Measurements from ENCODE around the gene BTNL9. TPM values are rescaled to one million over a fixed set of nuclear protein-coding genes. Genes with fewer than 3 reads are reported as not detected.

BTNL9 gene
- total RNA-seq, 3 donors from 2014 or later, result 1.2 to 12.7 (median 3.2) TPM

DNA sequence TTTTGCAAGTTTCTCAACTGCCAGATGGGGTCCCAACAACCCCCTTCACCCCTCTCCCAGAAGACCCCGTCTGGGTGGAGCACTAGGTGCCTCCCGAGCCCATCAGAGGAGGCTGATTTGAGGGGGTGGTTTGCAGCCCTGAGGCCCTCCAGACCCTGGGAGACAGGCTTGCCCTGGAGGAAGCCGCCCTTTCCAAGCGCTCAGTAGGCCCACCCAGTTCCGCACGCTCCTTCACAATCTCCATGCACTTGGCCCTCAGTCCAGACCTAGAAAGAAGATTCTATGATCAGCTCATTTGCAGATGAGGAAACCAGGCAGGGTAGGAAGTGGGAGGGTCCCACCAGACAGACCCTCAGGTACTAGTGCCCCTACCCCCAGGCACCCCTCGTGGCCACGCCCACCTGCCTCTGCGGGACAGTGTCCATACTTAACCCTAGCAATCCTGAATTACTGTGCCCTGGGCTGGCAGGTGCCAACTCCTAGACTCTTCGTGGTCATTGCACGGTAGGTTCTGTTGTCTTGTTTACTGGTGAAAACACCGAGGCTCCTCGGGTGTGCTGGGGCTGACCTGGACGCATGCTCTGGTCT lies 68.6 kb downstream of the BTNL9 start:
- Histone ChIP-seq H3K4me1 (ENCODE audit: low read depth) (no peaks in the 10 kb centered on the region), H3K9me3 (no peaks in the 10 kb centered on the region), H3K4me3 (no peak overlapping the region), H3K36me3 (ENCODE audit: low read depth) (no peaks in the 10 kb centered on the region)
- no peak for DNase-seq
- intact Hi-C loops (cut with DNase I, micrococcal nuclease), result no loop called here
- TF ChIP-seq, protein P1, sequence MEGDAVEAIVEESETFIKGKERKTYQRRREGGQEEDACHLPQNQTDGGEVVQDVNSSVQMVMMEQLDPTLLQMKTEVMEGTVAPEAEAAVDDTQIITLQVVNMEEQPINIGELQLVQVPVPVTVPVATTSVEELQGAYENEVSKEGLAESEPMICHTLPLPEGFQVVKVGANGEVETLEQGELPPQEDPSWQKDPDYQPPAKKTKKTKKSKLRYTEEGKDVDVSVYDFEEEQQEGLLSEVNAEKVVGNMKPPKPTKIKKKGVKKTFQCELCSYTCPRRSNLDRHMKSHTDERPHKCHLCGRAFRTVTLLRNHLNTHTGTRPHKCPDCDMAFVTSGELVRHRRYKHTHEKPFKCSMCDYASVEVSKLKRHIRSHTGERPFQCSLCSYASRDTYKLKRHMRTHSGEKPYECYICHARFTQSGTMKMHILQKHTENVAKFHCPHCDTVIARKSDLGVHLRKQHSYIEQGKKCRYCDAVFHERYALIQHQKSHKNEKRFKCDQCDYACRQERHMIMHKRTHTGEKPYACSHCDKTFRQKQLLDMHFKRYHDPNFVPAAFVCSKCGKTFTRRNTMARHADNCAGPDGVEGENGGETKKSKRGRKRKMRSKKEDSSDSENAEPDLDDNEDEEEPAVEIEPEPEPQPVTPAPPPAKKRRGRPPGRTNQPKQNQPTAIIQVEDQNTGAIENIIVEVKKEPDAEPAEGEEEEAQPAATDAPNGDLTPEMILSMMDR (IDR thresholded peaks at IDR 0.05), result no peak
- ATAC-seq, result no peak

DNA sequence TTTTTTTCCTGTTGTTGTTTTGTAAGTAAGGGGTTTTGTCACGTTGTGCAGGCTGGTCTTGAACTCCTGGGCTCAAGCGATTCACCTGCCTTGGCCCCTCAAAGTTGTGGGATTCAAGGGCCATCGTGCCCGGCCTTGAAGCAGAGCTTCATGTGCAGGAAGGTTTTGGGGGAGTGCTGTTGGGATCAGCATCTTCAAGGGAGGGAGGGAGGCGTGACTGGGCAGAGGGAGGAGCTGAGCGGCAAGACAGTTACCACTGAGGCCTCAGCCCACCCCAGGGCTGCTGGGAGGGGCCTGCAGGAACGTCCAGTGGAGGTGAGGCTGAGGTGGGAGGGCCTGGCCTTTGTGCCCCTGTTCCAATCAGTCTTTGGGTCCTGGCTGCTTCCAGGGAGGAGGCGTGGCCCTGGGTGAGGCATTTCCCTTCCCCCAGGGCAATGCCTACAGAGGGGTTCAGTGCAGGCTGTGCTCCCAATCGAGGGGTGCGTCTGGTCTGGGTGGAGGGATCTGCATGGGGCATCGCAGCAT lies 69.5 kb downstream of the BTNL9 start:
- H3K9me3 ChIP-seq, result no peaks in the 10 kb centered on the region
- H3K4me1 ChIP-seq (ENCODE audit: low read depth), result no peaks in the 10 kb centered on the region
- DNase-seq (no peak), ATAC-seq (no peak)
- intact Hi-C loops (cut with DNase I, micrococcal nuclease), result no loop called here
- H3K36me3 ChIP-seq (ENCODE audit: low read depth), result no peaks in the 10 kb centered on the region
- TF ChIP-seq, protein P1 (IDR thresholded peaks at IDR 0.05), result no peak
- H3K4me3 ChIP-seq, result no peak overlapping the region

DNA sequence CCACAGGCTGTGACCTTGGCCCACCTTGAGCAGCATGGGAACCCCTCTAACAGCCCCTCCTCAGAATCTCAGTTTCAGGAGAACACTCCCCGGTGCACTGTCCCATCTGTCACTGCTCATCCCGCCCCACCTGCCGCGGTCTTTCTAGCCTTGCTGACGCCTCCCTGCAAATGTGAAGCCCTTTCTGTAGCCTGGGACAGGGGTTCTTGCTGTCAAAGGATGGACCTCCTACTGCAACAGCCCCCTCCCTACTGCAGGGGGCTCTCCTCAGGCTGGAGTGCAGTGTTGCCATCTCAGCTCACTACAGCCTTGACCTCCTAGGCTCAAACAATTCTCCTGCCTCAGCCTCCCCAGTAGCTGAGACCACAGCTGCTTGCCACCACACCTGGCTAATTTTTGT lies 70.9 kb downstream of the BTNL9 start:
- Histone ChIP-seq H3K36me3 (ENCODE audit: low read depth) (no peaks in the 10 kb centered on the region), H3K4me3 (no peak overlapping the region), H3K9me3 (no peaks in the 10 kb centered on the region), H3K4me1 (ENCODE audit: low read depth) (no peaks in the 10 kb centered on the region)
- no peak for DNase-seq
- intact Hi-C loops (cut with DNase I, micrococcal nuclease), result no loop called here
- TF ChIP-seq, protein P1 (IDR thresholded peaks at IDR 0.05), result no peak
- no peak for ATAC-seq

Small RNAs within 50 kb of the gene (microRNA-seq; reads per million reads assigned to microRNA genes)
- not detected for gene MIR8089

Other genes with a start within 250 kb of the BTNL9 start
- 100 to 1,000 TPM in 2 of 3 donors, 10 to 100 TPM in 1; 89.8 to 117 (median 104) TPM for gene MGAT1, start 237.5 kb upstream of the BTNL9 start, total RNA-seq
- 10 to 100 TPM; 37.3 to 41.5 (median 40.2) TPM for gene ZFP62, start 179.0 kb upstream of the BTNL9 start, total RNA-seq
- 10 to 100 TPM; 39.2 to 82.2 (median 63.5) TPM for gene BTNL8, start 141.1 kb upstream of the BTNL9 start, total RNA-seq
- gene BTNL3, start 51.4 kb upstream of the BTNL9 start, total RNA-seq, result 10 to 100 TPM; 38.4 to 62.2 (median 46.5) TPM
- not detected for gene OR2V1, start 90.9 kb downstream of the BTNL9 start, total RNA-seq
- not detected for gene OR2V2, start 107.3 kb downstream of the BTNL9 start, total RNA-seq
- 1 to 10 TPM; 1.5 to 3.9 (median 3.2) TPM for gene TRIM7, start 164.9 kb downstream of the BTNL9 start, total RNA-seq
- 10 to 100 TPM; 25.6 to 34.0 (median 27.6) TPM for gene TRIM41, start 183.0 kb downstream of the BTNL9 start, total RNA-seq
- gene RACK1, start 203.6 kb downstream of the BTNL9 start, total RNA-seq, result 1,000 to 10,000 TPM; 1,078 to 1,367 (median 1,218) TPM
- 10 to 100 TPM; 11.6 to 18.8 (median 15.8) TPM for gene TRIM52, start 220.9 kb downstream of the BTNL9 start, total RNA-seq

All from mucosa of descending colon (tissue), 3 donors.